H1 (cell line): ENCODE measurements around the gene LCN10.
A peak's percentile ranks its signal among the peaks of the same experiment; 100 is the strongest.

Source experiments
- CTCF ChIP-seq, 3 experiments: IDR thresholded peaks; 1 replicate in 2 of 3; 2 replicates in 1 of 3; pipeline versions ENCODE4 v1.5.1 to v1.6.1; 2011; ENCODE audit warnings: low read length in 3 of 3, mild to moderate bottlenecking in 3 of 3, inconsistent platforms in 2 of 3, low read depth in 1 of 3, moderate library complexity in 1 of 3; ENCODE audit not compliant: insufficient read depth in 1 of 3; ENCODE audit errors: control extremely low read depth in 1 of 3
- EP300 ChIP-seq, 2 experiments: IDR thresholded peaks; 1 replicate in 1 of 2; 2 replicates in 1 of 2; pipeline ENCODE4 v1.6.1; 2011 to 2012; ENCODE audit warnings: low read depth in 2 of 2, low read length in 2 of 2, mild to moderate bottlenecking in 2 of 2, borderline replicate concordance in 1 of 2, inconsistent platforms in 1 of 2, moderate library complexity in 1 of 2
- EZH2 ChIP-seq: fragments of 200-600 bp; sonication (generic); IDR thresholded peaks from 2 replicates; pipeline ENCODE4 v1.7.1; 2012; ENCODE audit warnings: low read depth, mild to moderate bottlenecking, moderate library complexity, low read length, inconsistent platforms; ENCODE audit not compliant: severe bottlenecking
- JUND ChIP-seq: IDR thresholded peaks from 2 replicates; pipeline ENCODE4 v1.6.1; 2011; ENCODE audit warnings: mild to moderate bottlenecking, improper control_type of control experiment, low read length
- POLR2A ChIP-seq, 2 experiments: IDR thresholded peaks; 1 replicate in 1 of 2; 2 replicates in 1 of 2; pipeline ENCODE4 v1.6.1; 2011; ENCODE audit warnings: low read depth in 2 of 2, low read length in 2 of 2, mild to moderate bottlenecking in 2 of 2; ENCODE audit errors: control extremely low read depth in 1 of 2
- POLR2AphosphoS5 ChIP-seq: IDR thresholded peaks from 2 replicates; pipeline ENCODE4 v1.6.1; 2011; ENCODE audit warnings: low read depth, low read length

- TF ChIP-seq JUND (no peak), CTCF (IDR thresholded peaks at IDR 0.05; ENCODE audit: control extremely low read depth in 1 of 3, insufficient read depth in 1 of 3, low read depth in 1 of 3, low read length in 3 of 3) (peak in 1 of 3 experiments; percentile 15; a peak in 1 of 4 replicates), POLR2AphosphoS5 (no peak), EZH2 (no peak), POLR2A (IDR thresholded peaks at IDR 0.05; ENCODE audit: control extremely low read depth in 1 of 2, low read depth in 2 of 2, low read length in 2 of 2) (no peak), EP300 (IDR thresholded peaks at IDR 0.05; ENCODE audit: borderline replicate concordance in 1 of 2, low read depth in 2 of 2, low read length in 2 of 2) (no peak)
Measured at GRCh38 chr9:136779808-136780207, 37.1 kb upstream of the LCN10 start.
